ENCODE measurements around the gene SHISA5. TPM values are rescaled to one million over a fixed set of nuclear protein-coding genes. Genes with fewer than 3 reads are reported as not detected.
"Not testable (repeated sequence)": the region's sequence is repeated elsewhere in the genome, so short reads cannot be mapped to it uniquely, and the experiment has no call there.

SHISA5 gene
- total RNA-seq, 1 donor from 2014 or later, result 32.4 TPM

DNA sequence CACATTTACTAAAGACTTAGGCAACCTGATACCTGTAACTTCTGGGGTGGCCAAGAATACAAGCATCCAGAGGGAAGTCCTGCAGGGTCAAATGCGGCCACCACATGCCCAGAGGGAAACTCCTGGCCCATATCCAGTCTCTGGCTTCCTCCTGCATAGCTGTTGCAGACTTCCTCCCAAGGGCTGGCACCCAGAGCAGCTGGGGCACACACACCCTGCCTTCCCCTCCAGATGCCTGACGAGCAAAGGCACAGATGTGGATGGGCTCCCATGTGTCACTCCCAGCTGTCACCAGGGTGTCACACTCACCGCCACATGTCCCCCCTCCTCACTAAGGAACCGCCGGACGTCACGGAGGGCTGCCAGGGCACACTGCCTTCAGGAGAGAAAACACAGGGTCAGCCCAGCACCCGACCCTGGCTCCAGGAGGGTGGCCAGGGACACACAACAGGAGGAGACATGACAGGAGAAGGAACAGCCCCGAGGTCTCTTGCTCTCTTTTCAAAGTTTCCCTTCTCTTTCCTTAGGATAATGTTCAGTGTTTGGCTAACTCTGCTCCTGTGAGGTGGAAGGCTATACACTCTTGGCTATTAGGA lies 39.4 kb upstream of the SHISA5 start:
- H3K36me3 ChIP-seq (ENCODE audit: control insufficient read depth in 3 of 3, insufficient read depth in 3 of 3, low read length in 3 of 3), result peaks cover 9 to 17% (median 11%) of the 10 kb centered on the region in 3 donors
- H3K4me1 ChIP-seq (ENCODE audit: control insufficient read depth in 3 of 3, insufficient read depth in 3 of 3, low read length in 3 of 3), result peaks cover 11 to 13% (median 12%) of the 10 kb centered on the region in 3 donors
- H3K9me3 ChIP-seq (ENCODE audit: control insufficient read depth in 3 of 3, low read length in 3 of 3), result no peaks in the 10 kb centered on the region
- H3K27ac ChIP-seq (ENCODE audit: low read depth, low read length), result peak overlapping the region; percentile 58
- no peaks in the 10 kb centered on the region for H3K27me3 ChIP-seq (ENCODE audit: control insufficient read depth in 3 of 3, insufficient read depth in 3 of 3, low read length in 3 of 3)
- peak overlapping the region in 1 of 3 donors; percentile 41 for H3K4me3 ChIP-seq (ENCODE audit: low read length in 3 of 3)
- no peak overlapping the region for H3K9ac ChIP-seq (ENCODE audit: low read depth in 1 of 3, low read length in 3 of 3)

DNA sequence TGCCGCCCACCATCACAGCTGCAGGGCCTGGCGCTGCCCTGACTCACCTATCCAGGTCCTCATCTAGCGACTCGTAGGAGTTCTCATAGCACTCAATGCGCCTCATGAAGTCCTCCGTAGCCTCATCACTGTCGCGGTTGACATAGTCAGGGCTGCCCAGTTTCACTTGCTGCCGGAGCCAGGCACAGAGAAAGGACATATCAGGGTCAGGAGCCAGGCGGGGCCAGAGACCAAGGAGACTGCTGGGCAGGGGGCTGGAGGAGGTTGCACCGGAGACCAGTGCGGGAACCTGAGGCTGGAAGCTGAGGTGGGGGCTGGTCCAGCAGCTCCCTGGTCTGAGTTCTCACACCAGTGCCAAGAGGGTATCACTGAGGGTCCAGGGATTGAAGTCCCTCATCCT lies 34.5 kb upstream of the SHISA5 start:
- no peak overlapping the region for H3K9ac ChIP-seq (ENCODE audit: low read depth in 1 of 3, low read length in 3 of 3)
- H3K4me3 ChIP-seq (ENCODE audit: low read length in 3 of 3), result no peak overlapping the region
- H3K4me1 ChIP-seq (ENCODE audit: control insufficient read depth in 3 of 3, insufficient read depth in 3 of 3, low read length in 3 of 3), result peaks cover 8 to 9% (median 9%) of the 10 kb centered on the region in 3 donors
- no peaks in the 10 kb centered on the region for H3K9me3 ChIP-seq (ENCODE audit: control insufficient read depth in 3 of 3, low read length in 3 of 3)
- H3K27me3 ChIP-seq (ENCODE audit: control insufficient read depth in 3 of 3, insufficient read depth in 3 of 3, low read length in 3 of 3), result no peaks in the 10 kb centered on the region
- H3K36me3 ChIP-seq (ENCODE audit: control insufficient read depth in 3 of 3, insufficient read depth in 3 of 3, low read length in 3 of 3), result peaks cover 20 to 33% (median 29%) of the 10 kb centered on the region in 3 donors
- H3K27ac ChIP-seq (ENCODE audit: low read depth, low read length), result no peak overlapping the region

DNA sequence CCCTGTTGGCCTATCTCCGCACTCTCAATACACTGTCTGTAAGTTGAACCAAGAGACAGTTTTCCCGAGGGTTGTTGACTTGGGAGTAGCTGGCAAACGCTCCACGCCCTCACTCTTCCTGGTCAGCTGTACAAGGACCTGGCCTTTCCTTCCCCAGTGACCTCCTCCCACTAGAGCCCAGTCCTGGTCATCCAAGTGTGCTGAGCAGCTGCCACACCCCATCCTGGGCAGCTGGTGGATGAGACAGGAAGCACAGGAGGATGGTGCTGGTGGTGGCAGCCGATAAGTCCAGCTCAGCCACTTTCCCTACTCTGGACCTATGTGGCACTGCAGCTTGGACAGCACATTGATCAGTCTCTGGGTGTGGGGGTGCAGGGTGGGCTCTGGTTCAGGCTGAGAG lies 32.8 kb upstream of the SHISA5 start:
- Histone ChIP-seq H3K27ac (ENCODE audit: low read depth, low read length) (no peak overlapping the region), H3K36me3 (ENCODE audit: control insufficient read depth in 3 of 3, insufficient read depth in 3 of 3, low read length in 3 of 3) (peaks cover 20 to 40% (median 29%) of the 10 kb centered on the region in 3 donors), H3K9ac (ENCODE audit: low read depth in 1 of 3, low read length in 3 of 3) (no peak overlapping the region), H3K4me3 (ENCODE audit: low read length in 3 of 3) (no peak overlapping the region), H3K9me3 (ENCODE audit: control insufficient read depth in 3 of 3, low read length in 3 of 3) (no peaks in the 10 kb centered on the region), H3K4me1 (ENCODE audit: control insufficient read depth in 3 of 3, insufficient read depth in 3 of 3, low read length in 3 of 3) (no peaks in the 10 kb centered on the region), H3K27me3 (ENCODE audit: control insufficient read depth in 3 of 3, insufficient read depth in 3 of 3, low read length in 3 of 3) (no peaks in the 10 kb centered on the region)

DNA sequence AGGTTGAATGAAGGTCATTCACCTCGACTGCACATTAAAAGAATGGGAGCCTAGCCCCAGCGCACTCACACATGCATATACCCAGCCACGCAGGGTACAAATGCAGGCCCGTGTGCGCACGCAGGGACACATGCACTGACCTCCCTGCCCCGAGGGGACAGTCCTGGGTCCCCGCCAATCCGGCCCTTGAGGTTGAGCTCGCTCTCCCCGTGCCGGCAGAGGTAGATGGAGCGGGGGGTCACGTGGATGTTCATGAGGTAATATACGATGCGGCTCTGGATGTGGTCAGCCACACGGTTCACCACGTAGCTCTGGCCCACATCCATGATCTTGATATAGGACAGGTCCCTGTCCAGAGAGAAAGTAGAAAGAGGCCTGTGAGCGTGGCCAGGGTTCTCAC lies 32.1 kb upstream of the SHISA5 start:
- Histone ChIP-seq H3K27me3 (ENCODE audit: control insufficient read depth in 3 of 3, insufficient read depth in 3 of 3, low read length in 3 of 3) (no peaks in the 10 kb centered on the region), H3K4me1 (ENCODE audit: control insufficient read depth in 3 of 3, insufficient read depth in 3 of 3, low read length in 3 of 3) (no peaks in the 10 kb centered on the region), H3K4me3 (ENCODE audit: low read length in 3 of 3) (no peak overlapping the region), H3K27ac (ENCODE audit: low read depth, low read length) (no peak overlapping the region), H3K36me3 (ENCODE audit: control insufficient read depth in 3 of 3, insufficient read depth in 3 of 3, low read length in 3 of 3) (peaks cover 20 to 40% (median 29%) of the 10 kb centered on the region in 3 donors), H3K9ac (ENCODE audit: low read depth in 1 of 3, low read length in 3 of 3) (no peak overlapping the region), H3K9me3 (ENCODE audit: control insufficient read depth in 3 of 3, low read length in 3 of 3) (no peaks in the 10 kb centered on the region)

DNA sequence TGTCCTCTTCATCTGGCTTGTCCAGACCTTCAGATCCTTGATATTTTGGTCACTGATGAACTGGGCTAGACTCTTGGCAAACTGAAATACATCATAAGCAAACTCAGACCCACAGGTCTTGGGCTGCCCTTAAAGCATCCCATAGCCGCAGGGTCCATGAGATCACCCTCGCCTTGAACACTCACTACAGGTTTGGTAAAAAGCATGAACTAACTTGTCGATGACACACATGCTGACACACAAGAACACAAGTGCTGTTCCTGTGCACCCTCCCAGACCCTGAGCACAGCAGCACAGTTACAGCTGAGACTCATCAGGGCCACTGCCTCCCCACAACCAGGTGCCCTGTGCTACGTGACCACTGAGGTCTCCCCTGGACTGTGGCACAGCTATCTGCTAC lies 31.6 kb upstream of the SHISA5 start:
- H3K27ac ChIP-seq (ENCODE audit: low read depth, low read length), result no peak overlapping the region
- peaks cover 20 to 40% (median 29%) of the 10 kb centered on the region in 3 donors for H3K36me3 ChIP-seq (ENCODE audit: control insufficient read depth in 3 of 3, insufficient read depth in 3 of 3, low read length in 3 of 3)
- no peaks in the 10 kb centered on the region for H3K9me3 ChIP-seq (ENCODE audit: control insufficient read depth in 3 of 3, low read length in 3 of 3)
- H3K9ac ChIP-seq (ENCODE audit: low read depth in 1 of 3, low read length in 3 of 3), result no peak overlapping the region
- no peak overlapping the region for H3K4me3 ChIP-seq (ENCODE audit: low read length in 3 of 3)
- no peaks in the 10 kb centered on the region for H3K27me3 ChIP-seq (ENCODE audit: control insufficient read depth in 3 of 3, insufficient read depth in 3 of 3, low read length in 3 of 3)
- no peaks in the 10 kb centered on the region for H3K4me1 ChIP-seq (ENCODE audit: control insufficient read depth in 3 of 3, insufficient read depth in 3 of 3, low read length in 3 of 3)

DNA sequence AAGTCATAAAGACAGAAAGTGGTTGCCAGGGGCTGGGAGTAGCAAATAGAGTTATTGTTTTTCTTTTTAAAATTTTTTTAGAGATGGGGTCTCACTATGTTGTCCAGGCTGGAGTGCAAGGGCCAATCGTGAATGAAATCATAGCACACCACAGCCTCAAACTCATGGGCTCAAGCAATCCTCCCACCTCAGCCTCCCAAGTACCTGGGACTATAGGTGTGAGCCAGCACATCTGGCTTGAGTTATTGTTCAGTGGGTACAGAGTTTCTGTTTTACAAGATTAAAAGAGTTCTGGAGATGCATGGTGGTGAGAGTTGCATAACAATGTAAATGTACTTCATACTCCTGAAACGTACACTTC lies 29.0 kb upstream of the SHISA5 start:
- Histone ChIP-seq H3K36me3 (ENCODE audit: control insufficient read depth in 3 of 3, insufficient read depth in 3 of 3, low read length in 3 of 3) (peaks cover 13 to 34% (median 22%) of the 10 kb centered on the region in 3 donors), H3K9ac (ENCODE audit: low read depth in 1 of 3, low read length in 3 of 3) (no peak overlapping the region), H3K9me3 (ENCODE audit: control insufficient read depth in 3 of 3, low read length in 3 of 3) (no peaks in the 10 kb centered on the region), H3K4me1 (ENCODE audit: control insufficient read depth in 3 of 3, insufficient read depth in 3 of 3, low read length in 3 of 3) (no peaks in the 10 kb centered on the region), H3K4me3 (ENCODE audit: low read length in 3 of 3) (no peak overlapping the region), H3K27ac (ENCODE audit: low read depth, low read length) (no peak overlapping the region), H3K27me3 (ENCODE audit: control insufficient read depth in 3 of 3, insufficient read depth in 3 of 3, low read length in 3 of 3) (no peaks in the 10 kb centered on the region)

DNA sequence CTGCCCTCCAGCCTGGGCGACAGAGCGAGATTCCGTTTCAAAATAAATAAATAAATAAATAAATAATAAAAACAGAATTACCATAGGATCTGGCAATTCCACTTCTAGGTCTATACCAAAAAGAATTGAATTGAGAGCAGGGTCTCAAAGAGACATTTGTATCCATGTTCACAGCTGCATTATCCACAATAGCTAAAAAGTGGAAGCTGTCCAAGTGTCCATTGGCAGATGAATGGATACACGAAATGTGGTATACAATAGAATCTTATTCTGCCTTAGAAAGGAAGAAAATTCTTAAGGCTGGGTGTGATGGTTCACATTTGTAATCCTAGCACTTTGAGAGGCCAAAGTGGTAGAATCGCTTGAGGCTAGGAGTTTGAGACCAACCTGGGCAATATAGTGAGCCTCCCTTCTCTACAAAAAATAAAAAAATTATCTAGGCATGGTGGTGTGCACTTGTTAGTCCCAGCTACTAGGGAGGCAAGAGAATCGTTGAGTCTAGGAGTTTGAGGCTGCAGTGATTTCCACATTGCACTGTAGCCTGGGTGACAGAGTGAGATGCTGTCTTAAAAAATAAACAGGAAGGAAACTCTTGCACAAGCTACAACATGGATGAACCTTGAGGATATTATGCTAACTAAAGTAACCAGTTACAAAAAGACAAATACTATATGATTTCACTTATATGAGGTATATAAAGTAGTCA lies 28.4 kb upstream of the SHISA5 start:
- Histone ChIP-seq H3K9ac (ENCODE audit: low read depth in 1 of 3, low read length in 3 of 3) (no peak overlapping the region), H3K36me3 (ENCODE audit: control insufficient read depth in 3 of 3, insufficient read depth in 3 of 3, low read length in 3 of 3) (peaks cover 13 to 34% (median 23%) of the 10 kb centered on the region in 3 donors), H3K4me3 (ENCODE audit: low read length in 3 of 3) (no peak overlapping the region), H3K27me3 (ENCODE audit: control insufficient read depth in 3 of 3, insufficient read depth in 3 of 3, low read length in 3 of 3) (no peaks in the 10 kb centered on the region), H3K4me1 (ENCODE audit: control insufficient read depth in 3 of 3, insufficient read depth in 3 of 3, low read length in 3 of 3) (no peaks in the 10 kb centered on the region), H3K9me3 (ENCODE audit: control insufficient read depth in 3 of 3, low read length in 3 of 3) (no peaks in the 10 kb centered on the region), H3K27ac (ENCODE audit: low read depth, low read length) (no peak overlapping the region)

DNA sequence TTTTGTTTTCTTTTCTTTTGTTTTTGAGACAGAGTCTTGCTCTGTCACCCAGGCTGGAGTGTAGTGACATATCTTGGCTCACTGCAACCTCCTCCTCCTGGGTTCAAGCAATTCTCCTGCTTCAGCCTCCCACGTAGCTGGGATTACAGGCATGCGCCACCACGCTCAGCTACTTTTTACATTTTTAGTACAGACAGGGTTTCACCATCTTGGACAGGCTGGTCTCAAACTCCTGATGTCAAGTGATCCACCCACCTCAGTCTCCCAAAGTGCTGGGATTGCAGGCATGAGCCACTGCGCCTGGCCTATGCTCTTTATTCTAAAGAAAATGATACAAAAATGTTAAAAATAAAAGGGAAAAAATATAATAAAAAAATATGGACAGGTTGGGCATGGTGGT lies 26.7 kb upstream of the SHISA5 start:
- not testable (repeated sequence) for H3K27me3 ChIP-seq (ENCODE audit: control insufficient read depth in 3 of 3, insufficient read depth in 3 of 3, low read length in 3 of 3); H3K27ac ChIP-seq (ENCODE audit: low read depth, low read length); H3K9me3 ChIP-seq (ENCODE audit: control insufficient read depth in 3 of 3, low read length in 3 of 3); H3K4me3 ChIP-seq (ENCODE audit: low read length in 3 of 3); H3K4me1 ChIP-seq (ENCODE audit: control insufficient read depth in 3 of 3, insufficient read depth in 3 of 3, low read length in 3 of 3); H3K9ac ChIP-seq (ENCODE audit: low read depth in 1 of 3, low read length in 3 of 3)
- peaks cover 7 to 19% (median 12%) of the 10 kb centered on the region in 3 donors for H3K36me3 ChIP-seq (ENCODE audit: control insufficient read depth in 3 of 3, insufficient read depth in 3 of 3, low read length in 3 of 3)

DNA sequence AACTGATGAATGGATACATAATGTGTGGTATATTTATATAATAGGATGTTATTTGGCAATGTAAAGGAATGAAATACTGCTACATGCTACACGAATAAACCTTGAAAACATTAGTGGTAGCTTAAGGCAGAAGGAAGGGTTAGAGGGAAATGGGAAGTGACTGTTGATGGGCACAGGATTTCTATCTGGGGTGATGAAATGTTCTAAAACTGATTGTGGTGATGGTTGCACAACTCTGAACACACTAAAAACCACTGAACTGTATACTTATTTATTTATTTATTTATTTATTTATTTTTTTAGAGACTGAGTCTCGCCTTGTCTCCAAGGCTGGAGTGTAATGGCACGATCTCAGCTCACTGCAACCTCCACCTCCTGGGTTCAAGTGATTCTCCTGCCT lies 24.8 kb upstream of the SHISA5 start:
- H3K9me3 ChIP-seq (ENCODE audit: control insufficient read depth in 3 of 3, low read length in 3 of 3), result no peaks in the 10 kb centered on the region
- H3K9ac ChIP-seq (ENCODE audit: low read depth in 1 of 3, low read length in 3 of 3), result no peak overlapping the region
- H3K4me3 ChIP-seq (ENCODE audit: low read length in 3 of 3), result no peak overlapping the region
- H3K27ac ChIP-seq (ENCODE audit: low read depth, low read length), result no peak overlapping the region
- H3K36me3 ChIP-seq (ENCODE audit: control insufficient read depth in 3 of 3, insufficient read depth in 3 of 3, low read length in 3 of 3), result peaks cover 0 to 10% (median 2%) of the 10 kb centered on the region in 3 donors
- H3K27me3 ChIP-seq (ENCODE audit: control insufficient read depth in 3 of 3, insufficient read depth in 3 of 3, low read length in 3 of 3), result no peaks in the 10 kb centered on the region
- H3K4me1 ChIP-seq (ENCODE audit: control insufficient read depth in 3 of 3, insufficient read depth in 3 of 3, low read length in 3 of 3), result no peaks in the 10 kb centered on the region

DNA sequence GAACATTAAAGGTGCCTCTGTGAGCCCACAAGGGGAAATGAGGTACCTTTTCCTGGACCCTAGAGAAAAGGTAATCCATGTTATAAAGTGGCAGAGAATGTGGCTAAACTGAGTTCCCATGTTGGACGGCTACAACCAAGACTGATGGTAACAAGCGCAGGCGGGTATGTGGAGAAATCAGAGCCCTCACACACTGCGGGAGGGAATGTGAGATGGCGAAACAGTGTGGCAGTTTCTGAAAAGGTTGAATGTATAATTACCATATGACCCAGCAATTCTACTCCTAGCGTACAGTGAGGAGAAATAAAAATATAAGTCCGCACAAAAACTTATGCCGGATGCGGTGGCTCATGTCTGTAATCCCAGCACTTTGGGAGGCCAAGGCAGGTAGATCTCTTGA lies 24.1 kb upstream of the SHISA5 start:
- H3K36me3 ChIP-seq (ENCODE audit: control insufficient read depth in 3 of 3, insufficient read depth in 3 of 3, low read length in 3 of 3), result peaks cover 0 to 6% (median 2%) of the 10 kb centered on the region in 3 donors
- no peak overlapping the region for H3K27ac ChIP-seq (ENCODE audit: low read depth, low read length)
- H3K4me1 ChIP-seq (ENCODE audit: control insufficient read depth in 3 of 3, insufficient read depth in 3 of 3, low read length in 3 of 3), result no peaks in the 10 kb centered on the region
- no peak overlapping the region for H3K9ac ChIP-seq (ENCODE audit: low read depth in 1 of 3, low read length in 3 of 3)
- H3K27me3 ChIP-seq (ENCODE audit: control insufficient read depth in 3 of 3, insufficient read depth in 3 of 3, low read length in 3 of 3), result no peaks in the 10 kb centered on the region
- no peaks in the 10 kb centered on the region for H3K9me3 ChIP-seq (ENCODE audit: control insufficient read depth in 3 of 3, low read length in 3 of 3)
- H3K4me3 ChIP-seq (ENCODE audit: low read length in 3 of 3), result no peak overlapping the region

Measured in skeletal muscle tissue (tissue), 4 donors.